Cardiac fibroblast (primary cell): Measurements from ENCODE around the gene HHAT.

ENCODE experiments used
- DNase-seq, 2 donors: peaks; one replicate each; pipeline versions ENCODE4 v3.0.0 to v3.0.0-alpha.2; 2010; ENCODE audit warnings: low read depth in 2 of 2
- H3K4me3 ChIP-seq, 2 donors: replicated peaks in 1 of 2; 1 replicate in 1 of 2; 2 replicates in 1 of 2; pipeline ENCODE4 v1.5.1; 2011; ENCODE audit warnings: low read depth in 2 of 2, low read length in 2 of 2, mild to moderate bottlenecking in 2 of 2, moderate library complexity in 1 of 2
- TF ChIP-seq, protein P1 (sequence below): IDR thresholded peaks from one replicate; pipeline ENCODE4 v1.5.1; 2011; ENCODE audit warnings: low read depth, mild to moderate bottlenecking, low read length, inconsistent platforms

HHAT gene

DNA sequence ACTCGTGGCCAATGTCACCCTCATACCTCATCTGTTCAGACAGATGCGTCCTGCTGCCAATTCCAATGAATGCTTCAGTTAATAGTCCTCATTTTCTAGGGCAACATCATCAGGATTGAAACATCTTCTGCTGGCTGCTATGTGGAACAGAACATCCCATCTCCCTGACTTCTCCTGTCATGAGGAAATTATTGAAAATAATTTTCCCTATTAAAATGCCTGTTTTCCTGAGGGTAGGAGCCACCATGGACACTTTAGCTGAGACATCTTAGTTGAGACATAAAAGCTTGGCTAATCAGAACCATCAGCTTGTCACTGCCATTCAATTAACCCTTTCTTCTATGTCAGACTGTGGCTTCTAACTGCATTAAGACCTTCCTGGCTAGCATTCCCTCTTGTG lies 396.1 kb downstream of the HHAT start:
- H3K4me3 ChIP-seq: no peak overlapping the region
- TF ChIP-seq, protein P1, sequence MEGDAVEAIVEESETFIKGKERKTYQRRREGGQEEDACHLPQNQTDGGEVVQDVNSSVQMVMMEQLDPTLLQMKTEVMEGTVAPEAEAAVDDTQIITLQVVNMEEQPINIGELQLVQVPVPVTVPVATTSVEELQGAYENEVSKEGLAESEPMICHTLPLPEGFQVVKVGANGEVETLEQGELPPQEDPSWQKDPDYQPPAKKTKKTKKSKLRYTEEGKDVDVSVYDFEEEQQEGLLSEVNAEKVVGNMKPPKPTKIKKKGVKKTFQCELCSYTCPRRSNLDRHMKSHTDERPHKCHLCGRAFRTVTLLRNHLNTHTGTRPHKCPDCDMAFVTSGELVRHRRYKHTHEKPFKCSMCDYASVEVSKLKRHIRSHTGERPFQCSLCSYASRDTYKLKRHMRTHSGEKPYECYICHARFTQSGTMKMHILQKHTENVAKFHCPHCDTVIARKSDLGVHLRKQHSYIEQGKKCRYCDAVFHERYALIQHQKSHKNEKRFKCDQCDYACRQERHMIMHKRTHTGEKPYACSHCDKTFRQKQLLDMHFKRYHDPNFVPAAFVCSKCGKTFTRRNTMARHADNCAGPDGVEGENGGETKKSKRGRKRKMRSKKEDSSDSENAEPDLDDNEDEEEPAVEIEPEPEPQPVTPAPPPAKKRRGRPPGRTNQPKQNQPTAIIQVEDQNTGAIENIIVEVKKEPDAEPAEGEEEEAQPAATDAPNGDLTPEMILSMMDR: no peak
- DNase-seq: no peak
